ENCODE measurements around the gene MDH1B. TPM values are rescaled to one million over a fixed set of nuclear protein-coding genes. Genes with fewer than 3 reads are reported as not detected.

Gene MDH1B
- total and polyA plus RNA-seq, 12 donors = 0.88 to 6.9 (median 2.5) TPM

GRCh38 chr2:206727287-206727686 is 37.8 kb downstream of the MDH1B start:
- Histone ChIP-seq H3K27me3 (peaks cover 13% of the 10 kb centered on the region), H3K36me3 (replicated peaks in 1 of 2) (no peaks in the 10 kb centered on the region), H3K4me3 (no peak overlapping the region), H3K4me1 (replicated peaks in 1 of 2) (no peaks in the 10 kb centered on the region), H3K9me3 (replicated peaks in 1 of 3) (no peaks in the 10 kb centered on the region), H3K27ac (no peak overlapping the region)
- no peak for DNase-seq
- TF ChIP-seq POLR2A (IDR thresholded peaks at IDR 0.05) = no peak
- no peak for TF ChIP-seq CTCF (IDR thresholded peaks at IDR 0.05)
- WGBS, 4 donors = 86 to 97% (median 91%) methylated on average over 2 of the region's 2 CpGs
- intact Hi-C loops (cut with DNase I) = no loop called here

GRCh38 chr2:206723288-206723687 is 41.8 kb downstream of the MDH1B start:
- 79 to 95% (median 92%) methylated on average over 1 of the region's 1 CpG for WGBS, 4 donors
- Histone ChIP-seq H3K27ac (no peak overlapping the region), H3K27me3 (peaks cover 10% of the 10 kb centered on the region), H3K4me3 (no peak overlapping the region), H3K36me3 (replicated peaks in 1 of 2) (no peaks in the 10 kb centered on the region), H3K4me1 (replicated peaks in 1 of 2) (no peaks in the 10 kb centered on the region), H3K9me3 (replicated peaks in 1 of 3) (no peaks in the 10 kb centered on the region)
- intact Hi-C loops (cut with DNase I) = no loop called here
- DNase-seq = no peak
- TF ChIP-seq POLR2A (IDR thresholded peaks at IDR 0.05) = no peak
- no peak for TF ChIP-seq CTCF (IDR thresholded peaks at IDR 0.05)

GRCh38 chr2:206721256-206721920 is 43.7 kb downstream of the MDH1B start:
- Histone ChIP-seq H3K4me1 (replicated peaks in 1 of 2) (no peaks in the 10 kb centered on the region), H3K27me3 (peaks cover 8% of the 10 kb centered on the region), H3K36me3 (replicated peaks in 1 of 2) (no peaks in the 10 kb centered on the region), H3K27ac (no peak overlapping the region), H3K9me3 (replicated peaks in 1 of 3) (no peaks in the 10 kb centered on the region), H3K4me3 (no peak overlapping the region)
- WGBS, 4 donors = 62 to 82% (median 71%) methylated on average over 4 of the region's 4 CpGs
- TF ChIP-seq CTCF (IDR thresholded peaks at IDR 0.05) (no peak), POLR2A (IDR thresholded peaks at IDR 0.05) (no peak)
- DNase-seq = no peak
- intact Hi-C loops (cut with DNase I) = no loop called here

GRCh38 chr2:206718296-206718695 is 46.8 kb downstream of the MDH1B start, which contains the start of gene DYTN:
TSS of gene DYTN (minus strand) at chr2:206718396. CDS start at chr2:206718279, 117 bp downstream.
- WGBS, 4 donors = 69 to 71% (median 70%) methylated on average over 1 of the region's 1 CpG
- no peak within 1 kb of the TSS for H3K4me3 ChIP-seq
- no peak for TF ChIP-seq POLR2A (IDR thresholded peaks at IDR 0.05)
- no peak for TF ChIP-seq CTCF (IDR thresholded peaks at IDR 0.05)
- intact Hi-C loops (cut with DNase I) = no loop called here
- H3K27ac ChIP-seq = no peak within 1 kb of the TSS
- H3K4me1 ChIP-seq (replicated peaks in 1 of 2) = no peaks in the 10 kb centered on the region
- no peak for DNase-seq
- no peaks in the 10 kb centered on the region for H3K9me3 ChIP-seq (replicated peaks in 1 of 3)
- no peaks in the 10 kb centered on the region for H3K27me3 ChIP-seq
- no peaks in the 10 kb centered on the region for H3K36me3 ChIP-seq (replicated peaks in 1 of 2)

Measured in adrenal gland (tissue), 12 donors.